ENCODE data around the gene BAHCC1.

- TF ChIP-seq EZH2 (optimal IDR thresholded peaks at IDR 0.05; ENCODE audit: low read depth, low read length): no peak
- TF ChIP-seq CTCF (IDR thresholded peaks at IDR 0.05; ENCODE audit: low read length): no peak
- TF ChIP-seq EZH2phosphoT487 (IDR thresholded peaks at IDR 0.05; ENCODE audit: low read length): no peak
These were observed 19.7 kb downstream of the BAHCC1 start for GRCh38 chr17:81414756-81415516.
